Stomach (tissue), 9 donors: ENCODE measurements around the gene LCP2. TPM values are rescaled to one million over a fixed set of nuclear protein-coding genes. Genes with fewer than 3 reads are reported as not detected.

Experiments used
- DNase-seq, 2 donors: peaks; one replicate each; pipeline versions ENCODE4 v3.0.0 to v3.0.0-alpha.2; 2013 to 2019
- H3K27ac ChIP-seq, 5 donors: fragments of 200-600 bp in 4 of 5; sonication (generic) in 4 of 5; one replicate each; pipeline ENCODE4 v1.5.1; 2013 to 2019; ENCODE audit warnings: mild to moderate bottlenecking in 1 of 5, moderate library complexity in 1 of 5
- H3K27me3 ChIP-seq, 3 donors: fragments of 200-600 bp; sonication (generic); one replicate each; pipeline ENCODE4 v1.5.1; 2017 to 2019; ENCODE audit warnings: mixed run types in 1 of 3
- H3K36me3 ChIP-seq, 4 donors: fragments of 200-600 bp; sonication (generic); 1 replicate in 3 of 4; 2 replicates in 1 of 4; pipeline ENCODE4 v1.5.1; 2016 to 2019
- H3K4me1 ChIP-seq, 4 donors: fragments of 200-600 bp; sonication (generic); one replicate each; pipeline ENCODE4 v1.5.1; 2016 to 2019
- H3K4me3 ChIP-seq, 4 donors: fragments of 200-600 bp; sonication (generic) in 3 of 4; one replicate each; pipeline ENCODE4 v1.5.1; 2016 to 2019; ENCODE audit warnings: mild to moderate bottlenecking in 1 of 4
- H3K9me3 ChIP-seq, 4 donors: fragments of 200-600 bp; sonication (generic); one replicate each; pipeline ENCODE4 v1.5.1; 2016 to 2019
- CTCF ChIP-seq, 7 experiments: fragments of 450-650 bp in 4 of 7; fragments of 200-600 bp in 3 of 7; sonication (generic) in 3 of 7; IDR thresholded peaks; one replicate each; pipeline ENCODE4 v1.5.1; 2016 to 2019; ENCODE audit warnings: antibody characterized with exemption in 7 of 7, control low read depth in 2 of 7, mild to moderate bottlenecking in 1 of 7
- EP300 ChIP-seq: sonication (generic); formaldehyde crosslinking; IDR thresholded peaks from one replicate; pipeline ENCODE4 v1.6.1; 2017; ENCODE audit warnings: antibody characterized with exemption
- POLR2A ChIP-seq, 4 donors: fragments of 450-650 bp; IDR thresholded peaks; one replicate each; pipeline ENCODE4 v1.6.1; 2016; ENCODE audit warnings: antibody characterized with exemption in 4 of 4, control low read depth in 2 of 4, mild to moderate bottlenecking in 1 of 4, moderate library complexity in 1 of 4
- POLR2AphosphoS5 ChIP-seq, 3 donors: sonication (generic); formaldehyde crosslinking; IDR thresholded peaks; one replicate each; pipeline ENCODE4 v1.6.1; 2016; ENCODE audit warnings: antibody characterized with exemption in 3 of 3
- WGBS, 5 donors: extraction: QIAGEN DNeasy Blood & Tissue Kit in 3 of 5; methylation state at CpG; one replicate each; pipeline versions ENCODE4 v1.1.5 to v1.1.7; 2013 to 2018; 5-methylcytosine and 5-hydroxymethylcytosine counted together
- intact Hi-C: fragments of 100-400 bp; cut with DNase I; formaldehyde crosslinking; loops from one replicate; pipeline ENCODE4 v1.15.1; 2023; ENCODE audit warnings: low total_unique reads
- polyA plus RNA-seq, 3 donors: library from polyadenylated mRNA; stranded (reverse); fragments of 200-250 nt; gene quantifications; one replicate each; pipeline ENCODE4 v1.2.3, GENCODE V29; 2013
- total RNA-seq, 5 donors: library from RNA; depleted of rRNA; stranded (reverse); fragments of >200 nt; gene quantifications; one replicate each; pipeline versions ENCODE4 v1.1.0 to v1.2.3, GENCODE V29; 2014 to 2016
- donor health status: healthy with polysubstance abuse.
- donor health status: Bipolar disorder and iron deficiency.
- donor health status: healthy.

LCP2 gene
- total and polyA plus RNA-seq, 8 donors = 0.58 to 69.4 (median 16.8) TPM

GRCh38 chr5:170223906-170224305 is 73.7 kb downstream of the LCP2 start:
- no peak overlapping the region for H3K4me3 ChIP-seq
- no peaks in the 10 kb centered on the region for H3K9me3 ChIP-seq
- H3K36me3 ChIP-seq = no peaks in the 10 kb centered on the region
- intact Hi-C loops = no loop called here
- peaks cover 0 to 5% (median 0%) of the 10 kb centered on the region in 4 donors for H3K4me1 ChIP-seq
- peak overlapping the region in 1 of 5 donors; percentile 78 for H3K27ac ChIP-seq
- TF ChIP-seq CTCF (IDR thresholded peaks at IDR 0.05) (no peak), POLR2AphosphoS5 (IDR thresholded peaks at IDR 0.05) (no peak), EP300 (no peak), POLR2A (IDR thresholded peaks at IDR 0.05) (no peak)
- H3K27me3 ChIP-seq = no peaks in the 10 kb centered on the region
- no peak for DNase-seq
- 61 to 68% (median 63%) methylated on average over 5 of the region's 5 CpGs for WGBS, 5 donors

GRCh38 chr5:170223360-170223759 is 74.2 kb downstream of the LCP2 start:
- Histone ChIP-seq H3K36me3 (no peaks in the 10 kb centered on the region), H3K27me3 (no peaks in the 10 kb centered on the region), H3K27ac (peak overlapping the region in 3 of 5 donors; percentile 3 to 78 (median 23)), H3K9me3 (no peaks in the 10 kb centered on the region), H3K4me1 (peaks cover 0 to 5% (median 0%) of the 10 kb centered on the region in 4 donors), H3K4me3 (no peak overlapping the region)
- intact Hi-C loops = no loop called here
- no peak for TF ChIP-seq POLR2AphosphoS5 (IDR thresholded peaks at IDR 0.05)
- no peak for TF ChIP-seq POLR2A (IDR thresholded peaks at IDR 0.05)
- peak in 1 of 2 donors; percentile 43 for DNase-seq

- no peaks in the 10 kb centered on the region for H3K27me3 ChIP-seq
- H3K27ac ChIP-seq = peak overlapping the region in 4 of 5 donors; percentile 18 to 78 (median 46)
- H3K9me3 ChIP-seq = no peaks in the 10 kb centered on the region
- H3K4me1 ChIP-seq = peaks cover 0 to 5% (median 0%) of the 10 kb centered on the region in 4 donors
- no peaks in the 10 kb centered on the region for H3K36me3 ChIP-seq
- intact Hi-C loops = no loop called here
- no peak overlapping the region for H3K4me3 ChIP-seq
- 43 to 54% (median 52%) methylated on average over 6 of the region's 6 CpGs for WGBS, 5 donors
- DNase-seq = peak in 1 of 2 donors; percentile 85
- TF ChIP-seq CTCF (IDR thresholded peaks at IDR 0.05) (no peak), EP300 (no peak), POLR2AphosphoS5 (IDR thresholded peaks at IDR 0.05) (no peak), POLR2A (IDR thresholded peaks at IDR 0.05) (no peak)
These were observed 76.2 kb downstream of the LCP2 start for GRCh38 chr5:170221327-170221741.

GRCh38 chr5:170220191-170220590 is 77.4 kb downstream of the LCP2 start:
- no peak overlapping the region for H3K4me3 ChIP-seq
- TF ChIP-seq POLR2AphosphoS5 (IDR thresholded peaks at IDR 0.05) (no peak), POLR2A (IDR thresholded peaks at IDR 0.05) (no peak), CTCF (IDR thresholded peaks at IDR 0.05) (no peak), EP300 (no peak)
- H3K27ac ChIP-seq = no peak overlapping the region
- 71 to 81% (median 75%) methylated on average over 2 of the region's 2 CpGs for WGBS, 5 donors
- no peaks in the 10 kb centered on the region for H3K36me3 ChIP-seq
- no peaks in the 10 kb centered on the region for H3K9me3 ChIP-seq
- intact Hi-C loops = no loop called here
- no peaks in the 10 kb centered on the region for H3K27me3 ChIP-seq
- no peak for DNase-seq
- H3K4me1 ChIP-seq = peaks cover 0 to 5% (median 0%) of the 10 kb centered on the region in 4 donors

GRCh38 chr5:170219615-170220014 is 78.0 kb downstream of the LCP2 start:
- no peak for DNase-seq
- WGBS, 5 donors = 67 to 81% (median 70%) methylated on average over 2 of the region's 2 CpGs
- Histone ChIP-seq H3K36me3 (no peaks in the 10 kb centered on the region), H3K4me3 (no peak overlapping the region), H3K27me3 (no peaks in the 10 kb centered on the region), H3K9me3 (no peaks in the 10 kb centered on the region), H3K4me1 (peaks cover 0 to 5% (median 0%) of the 10 kb centered on the region in 4 donors), H3K27ac (no peak overlapping the region)
- no peak for TF ChIP-seq EP300
- no peak for TF ChIP-seq POLR2AphosphoS5 (IDR thresholded peaks at IDR 0.05)
- TF ChIP-seq POLR2A (IDR thresholded peaks at IDR 0.05) = no peak
- TF ChIP-seq CTCF (IDR thresholded peaks at IDR 0.05) = no peak
- intact Hi-C loops = no loop called here
